H9 (cell line): ENCODE measurements around the gene MGAT5. TPM values are rescaled to one million over a fixed set of nuclear protein-coding genes. Genes with fewer than 3 reads are reported as not detected.

Experiments
- DNase-seq: peaks from one replicate; pipeline ENCODE4 v3.0.0-alpha.2; 2017
- H2AFZ ChIP-seq: one replicate; pipeline ENCODE4 v1.6.1; 2013; ENCODE audit warnings: mild to moderate bottlenecking, low read length, control low read depth, moderate library complexity
- H2AK5ac ChIP-seq: 2 replicates; pipeline ENCODE4 v1.6.1; 2013; ENCODE audit warnings: low read length, control low read depth, mixed read lengths; ENCODE audit not compliant: insufficient read length
- H2BK120ac ChIP-seq: one replicate; pipeline ENCODE4 v1.6.1; 2013; ENCODE audit warnings: low read depth, mild to moderate bottlenecking, low read length, control low read depth, inconsistent platforms; ENCODE audit not compliant: poor library complexity, severe bottlenecking
- H2BK12ac ChIP-seq: 2 replicates; pipeline ENCODE4 v1.6.1; 2013; ENCODE audit warnings: low read length, control low read depth, mixed read lengths, low read depth; ENCODE audit not compliant: insufficient read length
- H2BK15ac ChIP-seq: 2 replicates; pipeline ENCODE4 v1.6.1; 2013; ENCODE audit warnings: low read depth, low read length, control low read depth
- H2BK20ac ChIP-seq: one replicate; pipeline ENCODE4 v1.6.1; 2013; ENCODE audit warnings: low read depth, mild to moderate bottlenecking, low read length, control low read depth, inconsistent platforms; ENCODE audit not compliant: poor library complexity, severe bottlenecking
- H2BK5ac ChIP-seq: 2 replicates; pipeline ENCODE4 v1.6.1; 2013; ENCODE audit warnings: low read length, control low read depth, mixed read lengths; ENCODE audit not compliant: insufficient read length
- H3K14ac ChIP-seq: 2 replicates; pipeline ENCODE4 v1.6.1; 2013; ENCODE audit warnings: low read length, control low read depth; ENCODE audit not compliant: insufficient read depth
- H3K18ac ChIP-seq: 2 replicates; pipeline ENCODE4 v1.6.1; 2013; ENCODE audit warnings: low read depth, mild to moderate bottlenecking, mixed read lengths, low read length, control low read depth; ENCODE audit not compliant: insufficient read length
- H3K23ac ChIP-seq: 2 replicates; pipeline ENCODE4 v1.6.1; 2013; ENCODE audit warnings: low read length, control low read depth, mixed read lengths, low read depth; ENCODE audit not compliant: insufficient read length
- H3K23me2 ChIP-seq: 2 replicates; pipeline ENCODE4 v1.6.1; 2013; ENCODE audit warnings: low read depth, mild to moderate bottlenecking, mixed read lengths, low read length, control low read depth; ENCODE audit not compliant: insufficient read length, poor library complexity, severe bottlenecking
- H3K27ac ChIP-seq: 2 replicates; pipeline ENCODE4 v1.5.1; 2013; ENCODE audit warnings: low read length, control low read depth, mixed read lengths, low read depth; ENCODE audit not compliant: insufficient read length
- H3K27me3 ChIP-seq: 2 replicates; pipeline ENCODE4 v1.6.1; 2013; ENCODE audit warnings: low read length, control low read depth, inconsistent platforms; ENCODE audit not compliant: insufficient read depth
- H3K4ac ChIP-seq: 2 replicates; pipeline ENCODE4 v1.6.1; 2013; ENCODE audit warnings: low read depth, mild to moderate bottlenecking, control low read depth, inconsistent platforms, low read length, moderate library complexity
- H3K4me1 ChIP-seq: 2 replicates; pipeline ENCODE4 v1.6.1; 2013; ENCODE audit warnings: low read length, control low read depth, inconsistent platforms; ENCODE audit not compliant: insufficient read depth
- H3K4me2 ChIP-seq: 2 replicates; pipeline ENCODE4 v1.6.1; 2013; ENCODE audit warnings: low read length, control low read depth, mixed read lengths; ENCODE audit not compliant: insufficient read length, insufficient read depth
- H3K56ac ChIP-seq: 2 replicates; pipeline ENCODE4 v1.6.1; 2013; ENCODE audit warnings: low read depth, mild to moderate bottlenecking, mixed read lengths, low read length, control low read depth; ENCODE audit not compliant: insufficient read length
- H3K79me1 ChIP-seq: 2 replicates; pipeline ENCODE4 v1.6.1; 2013; ENCODE audit warnings: low read depth, mild to moderate bottlenecking, moderate library complexity, low read length, control low read depth, inconsistent platforms; ENCODE audit not compliant: insufficient read depth, poor library complexity, severe bottlenecking
- H3K79me2 ChIP-seq: 2 replicates; pipeline ENCODE4 v1.6.1; 2013; ENCODE audit warnings: low read length, control low read depth, inconsistent platforms; ENCODE audit not compliant: insufficient read depth
- H3K9ac ChIP-seq: 2 replicates; pipeline ENCODE4 v1.6.1; 2013; ENCODE audit warnings: low read length, control low read depth, mixed read lengths; ENCODE audit not compliant: insufficient read length; ENCODE audit errors: extremely low read depth
- H3K9me3 ChIP-seq: one replicate; pipeline ENCODE4 v1.6.1; 2013; ENCODE audit warnings: low read depth, low read length, inconsistent platforms; ENCODE audit not compliant: control insufficient read depth
- H3T11ph ChIP-seq: one replicate; pipeline ENCODE4 v1.6.1; 2013; ENCODE audit warnings: mild to moderate bottlenecking, low read length, control low read depth, inconsistent platforms
- H4K20me1 ChIP-seq: one replicate; pipeline ENCODE4 v1.6.1; 2013; ENCODE audit not compliant: control insufficient read depth, insufficient read length, insufficient read depth
- H4K5ac ChIP-seq: 2 replicates; pipeline ENCODE4 v1.6.1; 2013; ENCODE audit warnings: low read depth, mild to moderate bottlenecking, mixed read lengths, low read length, control low read depth; ENCODE audit not compliant: insufficient read length
- H4K8ac ChIP-seq: replicated peaks from 2 replicates; pipeline ENCODE4 v1.6.1; 2013; ENCODE audit warnings: low read length, control low read depth, mixed read lengths, low read depth; ENCODE audit not compliant: insufficient read length
- H4K91ac ChIP-seq: 2 replicates; pipeline ENCODE4 v1.6.1; 2013; ENCODE audit warnings: low read depth, mild to moderate bottlenecking, moderate library complexity, mixed read lengths, low read length, control low read depth; ENCODE audit not compliant: insufficient read length
- H3K27ac Mint-ChIP-seq, 3 experiments: 2 replicates in 2 of 3; 3 replicates in 1 of 3; pipeline ENCODE4 v1.8.0; 2020 to 2021; ENCODE audit warnings: mixed read lengths in 3 of 3, mild to moderate bottlenecking in 1 of 3, moderate library complexity in 1 of 3
- H3K27me3 Mint-ChIP-seq: 2 replicates; pipeline ENCODE4 v1.8.0; 2021; ENCODE audit warnings: low read depth, mild to moderate bottlenecking, moderate library complexity, mixed read lengths
- H3K36me3 Mint-ChIP-seq, 3 experiments: 2 replicates in 2 of 3; 3 replicates in 1 of 3; pipeline ENCODE4 v1.8.0; 2020 to 2021; ENCODE audit warnings: low read depth in 3 of 3, mixed read lengths in 3 of 3; ENCODE audit not compliant: insufficient read depth in 1 of 3
- H3K4me1 Mint-ChIP-seq, 2 experiments: 2 replicates each; pipeline ENCODE4 v1.8.0; 2020; ENCODE audit warnings: mixed read lengths in 2 of 2
- H3K4me3 Mint-ChIP-seq, 2 experiments: 2 replicates in 1 of 2; 3 replicates in 1 of 2; pipeline ENCODE4 v1.8.0; 2020 to 2021; ENCODE audit warnings: mild to moderate bottlenecking in 2 of 2, mixed read lengths in 2 of 2, moderate library complexity in 1 of 2
- H3K9me3 Mint-ChIP-seq, 2 experiments: 2 replicates in 1 of 2; 3 replicates in 1 of 2; pipeline ENCODE4 v1.8.0; 2020; ENCODE audit warnings: mild to moderate bottlenecking in 2 of 2, mixed read lengths in 2 of 2, moderate library complexity in 1 of 2
- WGBS: extraction: QIAGEN DNeasy Blood & Tissue Kit; methylation state at CpG from one replicate; pipeline ENCODE4 v1.1.7; 2013; ENCODE audit warnings: missing lambda C conversion rate, low lambda C conversion rate, mixed read lengths; ENCODE audit not compliant: insufficient read length; ENCODE audit errors: extremely low coverage; 5-methylcytosine and 5-hydroxymethylcytosine counted together
- total RNA-seq: library from RNA; stranded (reverse); gene quantifications from 2 replicates; pipeline ENCODE4 v1.2.1, GENCODE V29; 2021
- TF ChIP-seq, protein P1 (sequence below): fragments of 200-600 bp; sonication (generic); conservative IDR thresholded peaks from 3 replicates; pipeline ENCODE4 v1.8.0; 2021; ENCODE audit warnings: antibody characterized with exemption, mild to moderate bottlenecking

The MGAT5 gene
- total RNA-seq, 1 experiment from 2014 or later: 25.7 TPM

DNA sequence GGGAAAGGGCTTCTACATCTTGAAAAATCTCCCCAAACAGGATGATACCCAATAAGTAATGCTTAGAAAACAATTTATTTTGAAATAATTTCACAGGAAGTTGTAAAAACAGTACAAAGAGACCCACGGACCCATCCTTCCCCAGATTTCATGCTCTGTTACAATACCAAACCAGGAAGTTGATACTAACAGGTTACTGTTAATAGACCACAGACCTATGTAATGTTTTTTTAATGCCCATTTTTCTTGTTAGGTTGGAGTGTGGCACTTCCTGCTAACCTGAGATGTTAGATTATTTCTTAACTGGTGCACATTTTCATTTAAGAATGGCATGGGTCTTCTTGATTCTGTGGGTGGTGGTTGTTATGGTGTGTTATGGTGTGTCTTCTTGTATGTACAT lies 21.4 kb upstream of the MGAT5 start:
- H3K4me3 Mint-ChIP-seq: no peak overlapping the region
- Histone ChIP-seq H3K56ac (no peak overlapping the region), H3K4me1 (no peaks in the 10 kb centered on the region), H3K4me2 (no peak overlapping the region), H3K23ac (no peak overlapping the region), H3T11ph (no peak overlapping the region), H3K4ac (no peak overlapping the region), H2AK5ac (no peak overlapping the region), H2BK120ac (no peak overlapping the region), H4K5ac (no peak overlapping the region), H3K18ac (no peak overlapping the region), H2BK5ac (no peak overlapping the region), H4K91ac (no peak overlapping the region), H3K9ac (no peak overlapping the region), H2BK12ac (no peak overlapping the region), H3K23me2 (no peaks in the 10 kb centered on the region), H3K79me2 (peaks cover 4% of the 10 kb centered on the region; the same call in 1 of the 2 replicates), H2BK15ac (no peak overlapping the region), H4K8ac (no peak overlapping the region), H2BK20ac (no peak overlapping the region), H2AFZ (no peak overlapping the region), H4K20me1 (no peaks in the 10 kb centered on the region), H3K9me3 (peaks cover 7% of the 10 kb centered on the region), H3K27me3 (no peaks in the 10 kb centered on the region), H3K27ac (no peak overlapping the region), H3K14ac (no peak overlapping the region), H3K79me1 (peaks cover 4% of the 10 kb centered on the region)
- no peak overlapping the region; a peak in 1 of 7 replicates for H3K27ac Mint-ChIP-seq
- peaks cover 28 to 30% of the 10 kb centered on the region in 2 experiments for H3K9me3 Mint-ChIP-seq
- DNase-seq: no peak
- peaks cover 0 to 7% of the 10 kb centered on the region in 2 experiments; a peak in 1 of 4 replicates for H3K4me1 Mint-ChIP-seq
- H3K36me3 Mint-ChIP-seq: peaks cover 20 to 27% (median 22%) of the 10 kb centered on the region in 3 experiments
- no peaks in the 10 kb centered on the region for H3K27me3 Mint-ChIP-seq
- no CpG with 5 or more reads among the region's 1 CpG for WGBS
- TF ChIP-seq, protein P1, sequence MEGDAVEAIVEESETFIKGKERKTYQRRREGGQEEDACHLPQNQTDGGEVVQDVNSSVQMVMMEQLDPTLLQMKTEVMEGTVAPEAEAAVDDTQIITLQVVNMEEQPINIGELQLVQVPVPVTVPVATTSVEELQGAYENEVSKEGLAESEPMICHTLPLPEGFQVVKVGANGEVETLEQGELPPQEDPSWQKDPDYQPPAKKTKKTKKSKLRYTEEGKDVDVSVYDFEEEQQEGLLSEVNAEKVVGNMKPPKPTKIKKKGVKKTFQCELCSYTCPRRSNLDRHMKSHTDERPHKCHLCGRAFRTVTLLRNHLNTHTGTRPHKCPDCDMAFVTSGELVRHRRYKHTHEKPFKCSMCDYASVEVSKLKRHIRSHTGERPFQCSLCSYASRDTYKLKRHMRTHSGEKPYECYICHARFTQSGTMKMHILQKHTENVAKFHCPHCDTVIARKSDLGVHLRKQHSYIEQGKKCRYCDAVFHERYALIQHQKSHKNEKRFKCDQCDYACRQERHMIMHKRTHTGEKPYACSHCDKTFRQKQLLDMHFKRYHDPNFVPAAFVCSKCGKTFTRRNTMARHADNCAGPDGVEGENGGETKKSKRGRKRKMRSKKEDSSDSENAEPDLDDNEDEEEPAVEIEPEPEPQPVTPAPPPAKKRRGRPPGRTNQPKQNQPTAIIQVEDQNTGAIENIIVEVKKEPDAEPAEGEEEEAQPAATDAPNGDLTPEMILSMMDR: no peak
